NCI-H2171 treated with DMSO at 0.1 percent for 48 hours (cell line): ENCODE measurements around the gene SCG3.

Experiments used
- DNase-seq: peaks from one replicate; lab custom pipeline; 2025; lab: John Stamatoyannopoulos, UW

Gene SCG3

DNA sequence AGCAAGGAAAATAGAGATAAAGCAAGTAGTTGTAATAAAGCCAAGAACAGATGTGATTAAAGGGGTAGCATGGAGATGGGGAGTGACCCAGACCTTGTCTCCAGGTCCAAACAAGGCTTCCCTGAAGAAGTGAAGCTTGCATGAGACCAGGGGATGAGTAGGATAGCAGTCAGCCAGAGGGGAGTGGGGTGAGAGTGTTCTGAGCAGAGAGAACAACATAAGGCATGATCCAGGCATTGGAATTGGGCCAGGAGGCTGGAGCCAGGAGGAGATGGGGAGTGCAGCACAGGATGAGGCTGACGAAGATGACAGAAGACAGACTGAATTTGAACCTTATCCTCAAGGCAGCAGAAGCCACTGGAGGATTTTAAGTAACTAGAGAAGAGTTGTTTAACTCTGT is 77.3 kb downstream of the SCG3 start:
- peak; percentile 92 for DNase-seq

DNA sequence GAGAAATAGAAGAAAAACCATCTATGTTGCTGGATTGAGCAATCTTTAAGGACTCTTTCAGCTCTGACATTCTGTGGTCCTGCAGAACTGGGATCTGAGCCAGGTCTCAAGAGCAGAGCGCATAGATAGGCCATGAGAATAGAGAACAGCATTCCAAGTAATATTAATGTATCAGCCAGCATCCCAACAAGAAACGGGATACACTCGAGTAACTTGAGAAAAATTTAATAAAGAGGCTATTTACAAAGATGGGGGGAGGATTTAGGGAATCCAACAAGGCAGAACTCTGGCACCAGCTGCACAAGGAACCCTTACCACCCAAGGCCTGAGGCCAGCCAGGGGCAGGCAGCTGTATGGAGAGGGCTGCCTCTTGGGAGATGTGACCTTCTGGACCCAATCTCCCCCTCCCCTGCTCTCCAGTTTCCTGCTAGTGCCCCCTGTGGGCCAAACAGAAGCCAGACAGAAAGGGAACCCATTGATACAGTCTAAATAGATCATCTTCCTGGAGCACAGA is 78.3 kb downstream of the SCG3 start:
- DNase-seq, result peak; percentile 73

DNA sequence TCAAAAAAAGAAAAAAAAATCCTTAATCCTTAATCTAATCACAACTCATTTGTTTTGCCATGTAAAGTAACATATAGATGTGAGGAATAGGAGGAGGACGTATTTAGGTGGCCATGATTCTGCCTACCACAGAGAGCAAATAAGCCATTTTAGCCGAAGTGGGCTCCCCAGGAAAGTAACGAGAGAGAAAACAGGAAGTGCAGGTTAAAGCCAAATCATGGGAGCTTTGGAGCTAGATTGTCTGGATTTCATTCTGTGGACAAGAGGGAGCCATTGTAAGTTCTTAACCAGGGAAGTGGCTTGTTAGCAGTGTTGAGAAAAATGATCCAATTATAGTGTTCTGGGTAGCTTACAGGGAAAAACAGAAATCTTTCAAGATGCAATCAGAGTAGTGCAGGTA is 79.5 kb downstream of the SCG3 start:
- no peak for DNase-seq

DNA sequence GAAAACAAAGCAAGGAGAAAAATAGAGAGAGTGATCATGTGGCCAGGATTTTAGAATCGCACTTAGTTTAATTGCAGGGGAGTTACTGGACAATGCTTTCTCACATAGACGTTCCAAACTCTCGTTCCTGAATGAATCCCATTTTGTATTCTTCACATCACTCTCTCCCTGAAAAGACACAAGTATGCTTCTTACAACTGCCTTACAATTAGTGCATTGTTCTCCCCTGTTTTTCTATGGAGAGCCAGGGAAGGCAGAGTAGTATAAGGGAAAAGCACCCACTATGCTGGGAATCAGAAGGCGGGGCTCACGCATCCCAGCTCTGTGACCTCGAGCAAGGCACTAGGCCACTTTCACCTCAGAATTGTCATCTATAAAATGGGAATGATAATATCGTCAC is 84.4 kb downstream of the SCG3 start:
- no peak for DNase-seq

DNA sequence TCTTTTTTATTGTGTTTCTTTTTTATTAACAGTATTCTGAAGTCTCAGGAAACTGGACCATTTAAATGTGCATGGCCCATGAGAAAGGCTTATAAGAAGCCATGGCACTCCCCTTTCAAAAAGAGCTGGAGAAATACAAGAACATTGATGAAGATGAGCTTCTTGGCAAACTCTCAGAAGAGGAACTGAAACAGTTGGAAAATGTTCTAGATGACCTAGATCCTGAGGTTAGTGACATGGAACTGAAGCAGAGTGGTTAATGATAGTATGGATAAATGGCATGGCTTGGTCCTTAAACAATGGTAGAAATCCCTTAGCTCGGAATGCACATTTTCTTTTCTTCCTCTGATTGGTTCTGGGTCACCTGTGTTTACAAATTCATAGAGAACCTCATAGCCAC is 85.0 kb downstream of the SCG3 start:
- no peak for DNase-seq

DNA sequence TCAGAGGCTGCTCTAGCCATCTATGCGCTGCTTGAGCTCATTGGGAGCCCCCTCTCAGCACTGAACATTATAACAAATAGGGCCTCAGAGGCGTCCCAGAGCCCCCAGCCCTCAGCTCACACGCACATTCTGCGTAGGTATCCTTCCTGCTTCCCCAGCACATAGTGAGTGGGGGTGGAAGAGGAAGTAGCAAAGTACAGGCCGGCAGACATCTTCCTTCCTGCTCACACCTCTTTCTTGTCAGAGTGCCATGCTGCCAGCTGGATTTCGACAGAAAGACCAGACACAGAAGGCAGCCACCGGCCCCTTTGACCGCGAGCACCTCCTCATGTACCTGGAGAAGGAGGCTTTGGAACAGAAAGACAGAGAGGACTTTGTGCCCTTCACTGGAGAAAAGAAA is 86.7 kb downstream of the SCG3 start:
- DNase-seq, result no peak
